H9 (cell line): ENCODE results near the gene SRPX2. TPM values are rescaled to one million over a fixed set of nuclear protein-coding genes. Genes with fewer than 3 reads are reported as not detected.

Experiments used
- DNase-seq: peaks from one replicate; pipeline ENCODE4 v3.0.0-alpha.2; 2017
- H2AFZ ChIP-seq: one replicate; pipeline ENCODE4 v1.6.1; 2013; ENCODE audit warnings: mild to moderate bottlenecking, low read length, control low read depth, moderate library complexity
- H2AK5ac ChIP-seq: 2 replicates; pipeline ENCODE4 v1.6.1; 2013; ENCODE audit warnings: low read length, control low read depth, mixed read lengths; ENCODE audit not compliant: insufficient read length
- H2BK120ac ChIP-seq: one replicate; pipeline ENCODE4 v1.6.1; 2013; ENCODE audit warnings: low read depth, mild to moderate bottlenecking, low read length, control low read depth, inconsistent platforms; ENCODE audit not compliant: poor library complexity, severe bottlenecking
- H2BK12ac ChIP-seq: 2 replicates; pipeline ENCODE4 v1.6.1; 2013; ENCODE audit warnings: low read length, control low read depth, mixed read lengths, low read depth; ENCODE audit not compliant: insufficient read length
- H2BK15ac ChIP-seq: 2 replicates; pipeline ENCODE4 v1.6.1; 2013; ENCODE audit warnings: low read depth, low read length, control low read depth
- H2BK20ac ChIP-seq: one replicate; pipeline ENCODE4 v1.6.1; 2013; ENCODE audit warnings: low read depth, mild to moderate bottlenecking, low read length, control low read depth, inconsistent platforms; ENCODE audit not compliant: poor library complexity, severe bottlenecking
- H2BK5ac ChIP-seq: 2 replicates; pipeline ENCODE4 v1.6.1; 2013; ENCODE audit warnings: low read length, control low read depth, mixed read lengths; ENCODE audit not compliant: insufficient read length
- H3K14ac ChIP-seq: 2 replicates; pipeline ENCODE4 v1.6.1; 2013; ENCODE audit warnings: low read length, control low read depth; ENCODE audit not compliant: insufficient read depth
- H3K18ac ChIP-seq: 2 replicates; pipeline ENCODE4 v1.6.1; 2013; ENCODE audit warnings: low read depth, mild to moderate bottlenecking, mixed read lengths, low read length, control low read depth; ENCODE audit not compliant: insufficient read length
- H3K23ac ChIP-seq: 2 replicates; pipeline ENCODE4 v1.6.1; 2013; ENCODE audit warnings: low read length, control low read depth, mixed read lengths, low read depth; ENCODE audit not compliant: insufficient read length
- H3K23me2 ChIP-seq: 2 replicates; pipeline ENCODE4 v1.6.1; 2013; ENCODE audit warnings: low read depth, mild to moderate bottlenecking, mixed read lengths, low read length, control low read depth; ENCODE audit not compliant: insufficient read length, poor library complexity, severe bottlenecking
- H3K27ac ChIP-seq: 2 replicates; pipeline ENCODE4 v1.5.1; 2013; ENCODE audit warnings: low read length, control low read depth, mixed read lengths, low read depth; ENCODE audit not compliant: insufficient read length
- H3K27me3 ChIP-seq: 2 replicates; pipeline ENCODE4 v1.6.1; 2013; ENCODE audit warnings: low read length, control low read depth, inconsistent platforms; ENCODE audit not compliant: insufficient read depth
- H3K4ac ChIP-seq: 2 replicates; pipeline ENCODE4 v1.6.1; 2013; ENCODE audit warnings: low read depth, mild to moderate bottlenecking, control low read depth, inconsistent platforms, low read length, moderate library complexity
- H3K4me1 ChIP-seq: 2 replicates; pipeline ENCODE4 v1.6.1; 2013; ENCODE audit warnings: low read length, control low read depth, inconsistent platforms; ENCODE audit not compliant: insufficient read depth
- H3K4me2 ChIP-seq: 2 replicates; pipeline ENCODE4 v1.6.1; 2013; ENCODE audit warnings: low read length, control low read depth, mixed read lengths; ENCODE audit not compliant: insufficient read length, insufficient read depth
- H3K56ac ChIP-seq: 2 replicates; pipeline ENCODE4 v1.6.1; 2013; ENCODE audit warnings: low read depth, mild to moderate bottlenecking, mixed read lengths, low read length, control low read depth; ENCODE audit not compliant: insufficient read length
- H3K79me1 ChIP-seq: 2 replicates; pipeline ENCODE4 v1.6.1; 2013; ENCODE audit warnings: low read depth, mild to moderate bottlenecking, moderate library complexity, low read length, control low read depth, inconsistent platforms; ENCODE audit not compliant: insufficient read depth, poor library complexity, severe bottlenecking
- H3K79me2 ChIP-seq: 2 replicates; pipeline ENCODE4 v1.6.1; 2013; ENCODE audit warnings: low read length, control low read depth, inconsistent platforms; ENCODE audit not compliant: insufficient read depth
- H3K9ac ChIP-seq: 2 replicates; pipeline ENCODE4 v1.6.1; 2013; ENCODE audit warnings: low read length, control low read depth, mixed read lengths; ENCODE audit not compliant: insufficient read length; ENCODE audit errors: extremely low read depth
- H3K9me3 ChIP-seq: one replicate; pipeline ENCODE4 v1.6.1; 2013; ENCODE audit warnings: low read depth, low read length, inconsistent platforms; ENCODE audit not compliant: control insufficient read depth
- H3T11ph ChIP-seq: one replicate; pipeline ENCODE4 v1.6.1; 2013; ENCODE audit warnings: mild to moderate bottlenecking, low read length, control low read depth, inconsistent platforms
- H4K20me1 ChIP-seq: one replicate; pipeline ENCODE4 v1.6.1; 2013; ENCODE audit not compliant: control insufficient read depth, insufficient read length, insufficient read depth
- H4K5ac ChIP-seq: 2 replicates; pipeline ENCODE4 v1.6.1; 2013; ENCODE audit warnings: low read depth, mild to moderate bottlenecking, mixed read lengths, low read length, control low read depth; ENCODE audit not compliant: insufficient read length
- H4K8ac ChIP-seq: replicated peaks from 2 replicates; pipeline ENCODE4 v1.6.1; 2013; ENCODE audit warnings: low read length, control low read depth, mixed read lengths, low read depth; ENCODE audit not compliant: insufficient read length
- H4K91ac ChIP-seq: 2 replicates; pipeline ENCODE4 v1.6.1; 2013; ENCODE audit warnings: low read depth, mild to moderate bottlenecking, moderate library complexity, mixed read lengths, low read length, control low read depth; ENCODE audit not compliant: insufficient read length
- H3K27ac Mint-ChIP-seq, 3 experiments: 2 replicates in 2 of 3; 3 replicates in 1 of 3; pipeline ENCODE4 v1.8.0; 2020 to 2021; ENCODE audit warnings: mixed read lengths in 3 of 3, mild to moderate bottlenecking in 1 of 3, moderate library complexity in 1 of 3
- H3K27me3 Mint-ChIP-seq: 2 replicates; pipeline ENCODE4 v1.8.0; 2021; ENCODE audit warnings: low read depth, mild to moderate bottlenecking, moderate library complexity, mixed read lengths
- H3K36me3 Mint-ChIP-seq, 3 experiments: 2 replicates in 2 of 3; 3 replicates in 1 of 3; pipeline ENCODE4 v1.8.0; 2020 to 2021; ENCODE audit warnings: low read depth in 3 of 3, mixed read lengths in 3 of 3; ENCODE audit not compliant: insufficient read depth in 1 of 3
- H3K4me1 Mint-ChIP-seq, 2 experiments: 2 replicates each; pipeline ENCODE4 v1.8.0; 2020; ENCODE audit warnings: mixed read lengths in 2 of 2
- H3K4me3 Mint-ChIP-seq, 2 experiments: 2 replicates in 1 of 2; 3 replicates in 1 of 2; pipeline ENCODE4 v1.8.0; 2020 to 2021; ENCODE audit warnings: mild to moderate bottlenecking in 2 of 2, mixed read lengths in 2 of 2, moderate library complexity in 1 of 2
- H3K9me3 Mint-ChIP-seq, 2 experiments: 2 replicates in 1 of 2; 3 replicates in 1 of 2; pipeline ENCODE4 v1.8.0; 2020; ENCODE audit warnings: mild to moderate bottlenecking in 2 of 2, mixed read lengths in 2 of 2, moderate library complexity in 1 of 2
- WGBS: extraction: QIAGEN DNeasy Blood & Tissue Kit; methylation state at CpG from one replicate; pipeline ENCODE4 v1.1.7; 2013; ENCODE audit warnings: missing lambda C conversion rate, low lambda C conversion rate, mixed read lengths; ENCODE audit not compliant: insufficient read length; ENCODE audit errors: extremely low coverage; 5-methylcytosine and 5-hydroxymethylcytosine counted together
- total RNA-seq: library from RNA; stranded (reverse); gene quantifications from 2 replicates; pipeline ENCODE4 v1.2.1, GENCODE V29; 2021
- TF ChIP-seq, protein P1 (sequence below): fragments of 200-600 bp; sonication (generic); conservative IDR thresholded peaks from 3 replicates; pipeline ENCODE4 v1.8.0; 2021; ENCODE audit warnings: antibody characterized with exemption, mild to moderate bottlenecking

Gene SRPX2
- total RNA-seq, 1 experiment from 2014 or later: not detected

DNA sequence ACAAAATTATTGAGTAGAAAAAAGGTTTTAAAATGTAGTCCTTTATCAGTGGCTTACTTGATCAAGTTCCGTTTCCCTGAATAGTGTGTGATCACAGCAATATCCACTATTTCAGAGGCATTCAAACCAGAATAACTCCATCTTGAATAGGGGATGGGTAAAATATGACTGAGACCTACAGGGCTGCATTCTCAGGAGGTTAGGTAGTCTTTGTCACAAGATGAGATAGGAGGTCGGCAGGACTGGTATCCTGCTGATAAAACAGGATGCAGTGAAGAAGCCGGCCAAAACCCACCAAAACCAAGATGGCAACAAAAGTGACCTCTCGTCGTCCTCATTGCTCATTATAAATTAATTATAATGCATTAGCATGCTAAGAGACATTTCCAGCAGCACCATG lies 32.0 kb upstream of the SRPX2 start:
- Mint-ChIP-seq H3K36me3 (no peaks in the 10 kb centered on the region; a peak in 1 of 7 replicates), H3K27me3 (no peaks in the 10 kb centered on the region), H3K4me1 (peaks cover 20 to 22% of the 10 kb centered on the region in 2 experiments), H3K27ac (no peak overlapping the region), H3K9me3 (peaks cover 0 to 55% of the 10 kb centered on the region in 2 experiments; a peak in 2 of 5 replicates), H3K4me3 (no peak overlapping the region)
- Histone ChIP-seq H3K23me2 (no peaks in the 10 kb centered on the region), H3K4me1 (no peaks in the 10 kb centered on the region), H2BK120ac (no peak overlapping the region), H2BK20ac (no peak overlapping the region), H3K27ac (no peak overlapping the region), H3K18ac (no peak overlapping the region), H3K56ac (no peak overlapping the region), H2AK5ac (no peak overlapping the region), H3K23ac (no peak overlapping the region), H3K4me2 (no peak overlapping the region), H3K9me3 (no peaks in the 10 kb centered on the region), H4K8ac (no peak overlapping the region), H3K79me1 (no peaks in the 10 kb centered on the region), H3K14ac (no peak overlapping the region), H3K9ac (no peak overlapping the region), H4K20me1 (no peaks in the 10 kb centered on the region), H4K91ac (no peak overlapping the region), H2BK15ac (no peak overlapping the region), H4K5ac (no peak overlapping the region), H2BK12ac (no peak overlapping the region), H2BK5ac (no peak overlapping the region), H3K27me3 (no peaks in the 10 kb centered on the region), H3K4ac (no peak overlapping the region), H3T11ph (no peak overlapping the region), H2AFZ (no peak overlapping the region), H3K79me2 (no peaks in the 10 kb centered on the region)
- no CpG with 5 or more reads among the region's 5 CpGs for WGBS
- no peak for DNase-seq
- TF ChIP-seq, protein P1, sequence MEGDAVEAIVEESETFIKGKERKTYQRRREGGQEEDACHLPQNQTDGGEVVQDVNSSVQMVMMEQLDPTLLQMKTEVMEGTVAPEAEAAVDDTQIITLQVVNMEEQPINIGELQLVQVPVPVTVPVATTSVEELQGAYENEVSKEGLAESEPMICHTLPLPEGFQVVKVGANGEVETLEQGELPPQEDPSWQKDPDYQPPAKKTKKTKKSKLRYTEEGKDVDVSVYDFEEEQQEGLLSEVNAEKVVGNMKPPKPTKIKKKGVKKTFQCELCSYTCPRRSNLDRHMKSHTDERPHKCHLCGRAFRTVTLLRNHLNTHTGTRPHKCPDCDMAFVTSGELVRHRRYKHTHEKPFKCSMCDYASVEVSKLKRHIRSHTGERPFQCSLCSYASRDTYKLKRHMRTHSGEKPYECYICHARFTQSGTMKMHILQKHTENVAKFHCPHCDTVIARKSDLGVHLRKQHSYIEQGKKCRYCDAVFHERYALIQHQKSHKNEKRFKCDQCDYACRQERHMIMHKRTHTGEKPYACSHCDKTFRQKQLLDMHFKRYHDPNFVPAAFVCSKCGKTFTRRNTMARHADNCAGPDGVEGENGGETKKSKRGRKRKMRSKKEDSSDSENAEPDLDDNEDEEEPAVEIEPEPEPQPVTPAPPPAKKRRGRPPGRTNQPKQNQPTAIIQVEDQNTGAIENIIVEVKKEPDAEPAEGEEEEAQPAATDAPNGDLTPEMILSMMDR: no peak
